ENCODE data around the gene TRNAU1AP. TPM values are rescaled to one million over a fixed set of nuclear protein-coding genes. Genes with fewer than 3 reads are reported as not detected.
"Not testable (repeated sequence)": the region's sequence is repeated elsewhere in the genome, so short reads cannot be mapped to it uniquely, and the experiment has no call there.

TRNAU1AP gene
- polyA plus RNA-seq, 1 experiment, result 29.4 TPM

GRCh38 chr1:28579401-28579800, 26.5 kb downstream of the TRNAU1AP start:
- H3K27me3 ChIP-seq (ENCODE audit: control insufficient read depth, insufficient read depth, low read length), result no peaks in the 10 kb centered on the region
- peak overlapping the region; percentile 21 for H3K4me3 ChIP-seq (ENCODE audit: low read depth, low read length)
- H3K27ac ChIP-seq (ENCODE audit: low read depth, low read length), result no peak overlapping the region
- no peak for TF ChIP-seq CTCF (IDR thresholded peaks at IDR 0.05; ENCODE audit: low read depth, low read length)
- no peak for DNase-seq (ENCODE audit: low read depth, low spot score)
- ChIA-PET POLR2A (interaction anchor here (0.7 to 3.9 kb wide), 8 partner anchors 13 to 304 kb away, joined by 3 to 95 read pairs (median 6); partner anchors contain the start of genes RAB42, RCC1 and TRNAU1AP), CTCF (interaction anchor here (1.2 to 1.7 kb wide), 2 partner anchors 24 to 331 kb away, joined by 4 to 9 read pairs; no protein-coding TSS in a partner anchor)
- H3K9me3 ChIP-seq (ENCODE audit: control insufficient read depth, insufficient read depth, low read length), result no peaks in the 10 kb centered on the region; the same call in 1 of the 2 replicates

- 0 out of 2 replicates have a peak, but pooled peaks have one; percentile 7 for TF ChIP-seq CTCF (IDR thresholded peaks at IDR 0.05; ENCODE audit: low read depth, low read length)
- no peaks in the 10 kb centered on the region; the same call in 1 of the 2 replicates for H3K9me3 ChIP-seq (ENCODE audit: control insufficient read depth, insufficient read depth, low read length)
- H3K27me3 ChIP-seq (ENCODE audit: control insufficient read depth, insufficient read depth, low read length), result no peaks in the 10 kb centered on the region
- ChIA-PET POLR2A (interaction anchor here (0.6 to 3.9 kb wide), 36 partner anchors 10 to 601 kb away, joined by 3 to 95 read pairs (median 5); partner anchors contain the start of genes ATP5IF1, MED18, PHACTR4 and RAB42), CTCF (interaction anchor here (0.6 to 2.3 kb wide), 8 partner anchors 16 to 332 kb away, joined by 3 to 11 read pairs (median 3); partner anchors contain the start of gene YTHDF2)
- H3K4me3 ChIP-seq (ENCODE audit: low read depth, low read length), result peak overlapping the region; percentile 73
- peak overlapping the region; percentile 47 for H3K27ac ChIP-seq (ENCODE audit: low read depth, low read length)
- no peak for DNase-seq (ENCODE audit: low read depth, low spot score)
These were observed 28.0 kb downstream of the TRNAU1AP start for GRCh38 chr1:28580722-28581530.

- Histone ChIP-seq H3K27ac (ENCODE audit: low read depth, low read length) (peak overlapping the region; percentile 77), H3K9me3 (ENCODE audit: control insufficient read depth, insufficient read depth, low read length) (no peaks in the 10 kb centered on the region; the same call in 1 of the 2 replicates), H3K4me3 (ENCODE audit: low read depth, low read length) (peak overlapping the region; percentile 73), H3K27me3 (ENCODE audit: control insufficient read depth, insufficient read depth, low read length) (no peaks in the 10 kb centered on the region)
- CTCF ChIA-PET, result interaction anchor here (0.6 to 2.3 kb wide), 8 partner anchors 15 to 333 kb away, joined by 3 to 11 read pairs (median 4); partner anchors contain the start of gene YTHDF2
- DNase-seq (ENCODE audit: low read depth, low spot score), result peak; percentile 91
- peak; percentile 1; the same call in 1 of the 2 replicates for TF ChIP-seq CTCF (IDR thresholded peaks at IDR 0.05; ENCODE audit: low read depth, low read length)
- POLR2A ChIA-PET, result interaction anchor here (0.5 to 3.9 kb wide), 51 partner anchors 9 to 1881 kb away, joined by 3 to 95 read pairs (median 4); partner anchors contain the start of genes ATP5IF1, MED18, PHACTR4 and RAB42
These were observed 28.8 kb downstream of the TRNAU1AP start for GRCh38 chr1:28581531-28582247.

GRCh38 chr1:28582248-28582615, 29.3 kb downstream of the TRNAU1AP start:
- H3K27me3 ChIP-seq (ENCODE audit: control insufficient read depth, insufficient read depth, low read length), result no peaks in the 10 kb centered on the region
- no peak for TF ChIP-seq CTCF (IDR thresholded peaks at IDR 0.05; ENCODE audit: low read depth, low read length)
- peak overlapping the region; percentile 77 for H3K27ac ChIP-seq (ENCODE audit: low read depth, low read length)
- H3K9me3 ChIP-seq (ENCODE audit: control insufficient read depth, insufficient read depth, low read length), result no peaks in the 10 kb centered on the region; the same call in 1 of the 2 replicates
- no peak for DNase-seq (ENCODE audit: low read depth, low spot score)
- ChIA-PET POLR2A (interaction anchor here (0.5 to 3.9 kb wide), 48 partner anchors 8 to 1880 kb away, joined by 3 to 95 read pairs (median 4); partner anchors contain the start of genes ATP5IF1, MED18, PHACTR4 and RAB42), CTCF (interaction anchor here (0.5 to 2.3 kb wide), 8 partner anchors 14 to 334 kb away, joined by 3 to 11 read pairs (median 4); partner anchors contain the start of gene YTHDF2)
- peak overlapping the region; percentile 73 for H3K4me3 ChIP-seq (ENCODE audit: low read depth, low read length)

- DNase-seq (ENCODE audit: low read depth, low spot score); H3K27ac ChIP-seq (ENCODE audit: low read depth, low read length); H3K9me3 ChIP-seq (ENCODE audit: control insufficient read depth, insufficient read depth, low read length); H3K27me3 ChIP-seq (ENCODE audit: control insufficient read depth, insufficient read depth, low read length); H3K4me3 ChIP-seq (ENCODE audit: low read depth, low read length); CTCF ChIA-PET: not testable (repeated sequence)
- POLR2A ChIA-PET, result interaction anchor here (0.6 kb wide), 1 partner anchor 348 kb away, joined by 5 read pairs; no protein-coding TSS in a partner anchor
These were observed 33.9 kb downstream of the TRNAU1AP start for GRCh38 chr1:28586585-28587391.
